ENCODE measurements around the gene CCL15.
"Not testable (repeated sequence)": the region's sequence is repeated elsewhere in the genome, so short reads cannot be mapped to it uniquely, and the experiment has no call there.

Gene CCL15, protein sequence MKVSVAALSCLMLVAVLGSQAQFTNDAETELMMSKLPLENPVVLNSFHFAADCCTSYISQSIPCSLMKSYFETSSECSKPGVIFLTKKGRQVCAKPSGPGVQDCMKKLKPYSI

GRCh38 chr17:36001110-36001771, at the start of gene CCL15:
CCL15 (minus strand) TSS chr17:36001553; CDS start chr17:36001492, 61 bp downstream.
- no peak for DNase-seq (ENCODE audit: low read depth)

DNA sequence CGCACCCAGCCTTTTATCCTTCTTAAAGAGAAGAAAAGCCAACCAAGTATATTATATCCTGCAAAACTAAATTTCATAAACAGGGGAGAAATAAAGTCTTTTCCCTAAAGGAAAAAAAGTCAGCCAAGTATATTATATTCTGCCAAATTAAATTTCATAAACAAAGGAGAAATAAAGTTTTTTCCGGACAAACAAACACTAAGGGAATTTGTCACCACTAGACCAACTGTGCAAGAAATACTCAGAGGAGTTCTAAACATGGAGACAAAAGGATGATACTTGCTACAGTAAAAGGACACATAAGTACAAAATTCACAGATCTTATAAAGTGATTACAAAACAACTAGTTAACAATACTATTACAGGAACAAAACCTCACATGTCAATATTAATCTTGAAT, 48.3 kb upstream of the CCL15 start:
- DNase-seq (ENCODE audit: low read depth) = no peak

- no peak for DNase-seq (ENCODE audit: low read depth)
These were observed 46.7 kb upstream of the CCL15 start for GRCh38 chr17:36048066-36048465.

GRCh38 chr17:36036235-36036634, 34.9 kb upstream of the CCL15 start:
- DNase-seq (ENCODE audit: low read depth) = no peak

GRCh38 chr17:36034127-36034526, 32.8 kb upstream of the CCL15 start:
- no peak for DNase-seq (ENCODE audit: low read depth)

DNA sequence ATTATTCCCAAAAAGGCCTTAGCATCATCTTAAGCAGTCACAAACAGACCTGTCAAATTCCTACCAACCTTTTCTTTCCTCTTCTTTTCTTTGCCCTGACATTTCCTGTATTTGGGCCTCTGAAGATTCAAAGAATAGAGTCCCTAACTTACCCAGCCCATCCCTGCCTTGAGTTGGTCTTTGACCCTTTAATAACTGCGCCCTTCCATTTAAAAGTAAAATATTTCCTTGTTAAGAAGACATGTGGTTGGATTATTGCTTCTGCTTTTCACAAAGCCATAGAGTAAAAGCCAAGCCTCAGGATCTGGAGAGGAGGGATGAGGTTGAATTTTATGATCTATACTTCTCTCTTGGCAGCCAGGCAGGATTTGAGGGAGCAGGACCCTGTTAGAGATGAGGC, 29.6 kb upstream of the CCL15 start:
- DNase-seq (ENCODE audit: low read depth) = no peak

DNA sequence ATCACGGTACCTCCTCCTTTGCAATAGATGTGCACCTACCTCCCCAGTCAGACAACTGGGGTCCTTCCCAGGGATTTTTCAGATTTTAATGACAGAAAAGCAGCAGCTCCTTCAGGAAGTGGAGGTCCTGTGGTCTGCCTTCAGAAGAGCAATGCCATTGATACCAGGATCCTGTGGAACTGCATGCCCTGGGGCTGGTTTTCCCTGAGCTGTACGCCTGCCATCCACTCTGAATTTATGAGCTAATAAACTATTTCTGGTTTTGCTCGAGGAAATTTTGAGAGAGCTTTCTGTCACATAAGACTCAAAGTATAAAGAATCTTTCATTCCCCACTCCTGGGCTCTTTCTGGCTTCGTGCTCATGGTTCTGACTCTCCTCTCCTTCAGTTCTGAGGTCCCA, 26.4 kb upstream of the CCL15 start:
- no peak for DNase-seq (ENCODE audit: low read depth)

GRCh38 chr17:36024106-36024869, 22.9 kb upstream of the CCL15 start:
- DNase-seq (ENCODE audit: low read depth) = no peak

DNA sequence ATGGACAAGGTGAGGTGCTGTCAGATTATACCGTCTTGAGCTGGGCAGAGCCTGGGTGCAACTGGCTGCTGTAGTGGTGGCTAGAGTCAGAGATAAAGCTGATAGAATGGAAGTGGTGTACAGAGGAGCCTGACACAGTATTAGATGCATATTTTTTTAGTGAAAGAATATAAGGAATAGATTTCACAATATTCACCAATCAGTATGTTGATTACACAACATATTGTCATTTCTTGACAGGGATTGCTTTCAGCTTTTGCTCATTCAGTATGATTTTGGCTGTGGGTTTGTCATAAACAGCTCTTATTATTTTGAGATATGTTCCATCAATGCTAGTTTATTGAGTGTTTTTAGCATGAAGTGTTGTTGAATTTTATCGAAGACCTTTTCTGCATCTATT, 18.1 kb upstream of the CCL15 start:
- DNase-seq (ENCODE audit: low read depth) = no peak

DNA sequence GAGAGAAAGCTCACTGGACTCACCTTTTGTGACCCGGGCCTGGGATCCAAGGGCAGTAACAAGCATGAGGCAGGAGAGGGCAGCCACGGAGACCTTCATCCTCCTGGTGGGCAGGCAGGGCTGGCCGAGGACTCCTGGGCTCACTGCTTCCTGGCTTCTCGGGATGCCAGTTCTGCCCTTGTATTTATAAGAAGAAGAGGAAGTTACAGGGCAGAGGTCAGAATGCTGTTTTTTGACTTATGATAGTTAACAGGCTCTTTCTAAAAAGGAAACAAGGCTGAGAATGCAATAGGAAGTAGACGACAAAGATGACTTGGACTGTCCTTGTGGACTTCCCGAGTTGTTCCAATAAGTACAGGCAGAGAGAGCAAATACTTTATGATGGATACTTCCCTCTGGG, 16.4 kb upstream of the CCL15 start, which contains the start of gene CCL23:
TSS of gene CCL23 (minus strand) at position 174 of the 400 bp plus-strand sequence. CDS start at position 99, 75 bp downstream.
- no peak for DNase-seq (ENCODE audit: low read depth)

DNA sequence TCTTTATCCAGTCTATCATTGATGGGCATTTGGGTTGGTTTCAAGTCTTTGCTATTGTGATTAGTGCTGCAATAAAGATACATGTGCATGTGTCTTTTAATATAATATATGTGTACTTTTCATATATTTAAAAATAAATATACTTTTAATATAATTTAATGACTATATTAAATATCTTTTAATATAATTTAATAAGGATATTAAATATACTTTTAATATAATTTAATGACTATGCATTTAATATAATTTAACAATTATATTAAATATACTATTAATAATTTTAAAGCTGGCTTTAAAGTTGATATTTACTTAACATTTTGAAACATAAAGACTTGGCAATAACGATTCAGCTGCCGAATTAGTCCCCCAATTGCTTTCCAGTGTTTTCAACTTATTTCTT, 15.2 kb upstream of the CCL15 start:
- no peak for DNase-seq (ENCODE audit: low read depth)

GRCh38 chr17:36015895-36016294, 14.5 kb upstream of the CCL15 start:
- not testable (repeated sequence) for DNase-seq (ENCODE audit: low read depth)

DNA sequence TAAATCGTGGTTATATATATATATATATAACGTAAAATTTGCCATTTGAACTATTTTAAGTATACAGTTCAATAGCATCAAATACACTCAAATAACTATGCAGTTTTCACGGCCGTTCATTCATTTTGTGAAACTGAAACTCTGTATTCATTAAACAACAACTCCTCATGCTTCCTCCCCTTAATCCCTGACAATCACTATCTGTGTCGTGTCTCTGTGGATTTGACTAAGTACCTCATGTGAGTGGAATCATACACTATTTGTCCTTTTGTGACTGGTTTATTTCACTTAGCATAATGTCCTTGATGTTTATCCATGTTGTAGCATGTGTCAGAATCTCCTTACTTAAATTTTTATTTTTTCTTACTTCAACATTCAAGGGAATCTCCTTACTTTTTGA, 13.6 kb upstream of the CCL15 start:
- DNase-seq (ENCODE audit: low read depth) = no peak

DNA sequence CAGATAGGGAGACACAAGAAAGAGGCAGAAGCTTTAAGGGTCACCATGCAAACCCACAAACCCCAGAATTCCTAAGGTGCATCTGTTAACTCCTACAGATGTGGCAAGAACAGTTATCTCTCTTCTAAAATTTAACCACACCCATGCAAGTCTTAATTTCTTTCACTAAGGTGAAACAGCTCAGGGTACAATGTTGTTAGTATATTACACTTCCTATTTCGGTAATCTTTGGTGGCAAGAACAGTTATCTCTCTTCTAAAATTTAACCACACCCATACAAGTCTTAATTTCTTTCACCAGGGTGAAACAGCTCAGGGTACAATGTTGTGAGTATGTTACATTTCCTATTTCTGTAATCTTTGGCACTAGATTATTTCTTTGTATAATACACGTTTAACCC, 9.8 kb upstream of the CCL15 start:
- no peak for DNase-seq (ENCODE audit: low read depth)

- no peak for DNase-seq (ENCODE audit: low read depth)
These were observed 7.8 kb upstream of the CCL15 start for GRCh38 chr17:36008998-36009665.

- no peak for DNase-seq (ENCODE audit: low read depth)
These were observed 3.3 kb upstream of the CCL15 start for GRCh38 chr17:36004594-36005108.

GRCh38 chr17:36002631-36003030, 1.3 kb upstream of the CCL15 start:
- no peak for DNase-seq (ENCODE audit: low read depth)

DNA sequence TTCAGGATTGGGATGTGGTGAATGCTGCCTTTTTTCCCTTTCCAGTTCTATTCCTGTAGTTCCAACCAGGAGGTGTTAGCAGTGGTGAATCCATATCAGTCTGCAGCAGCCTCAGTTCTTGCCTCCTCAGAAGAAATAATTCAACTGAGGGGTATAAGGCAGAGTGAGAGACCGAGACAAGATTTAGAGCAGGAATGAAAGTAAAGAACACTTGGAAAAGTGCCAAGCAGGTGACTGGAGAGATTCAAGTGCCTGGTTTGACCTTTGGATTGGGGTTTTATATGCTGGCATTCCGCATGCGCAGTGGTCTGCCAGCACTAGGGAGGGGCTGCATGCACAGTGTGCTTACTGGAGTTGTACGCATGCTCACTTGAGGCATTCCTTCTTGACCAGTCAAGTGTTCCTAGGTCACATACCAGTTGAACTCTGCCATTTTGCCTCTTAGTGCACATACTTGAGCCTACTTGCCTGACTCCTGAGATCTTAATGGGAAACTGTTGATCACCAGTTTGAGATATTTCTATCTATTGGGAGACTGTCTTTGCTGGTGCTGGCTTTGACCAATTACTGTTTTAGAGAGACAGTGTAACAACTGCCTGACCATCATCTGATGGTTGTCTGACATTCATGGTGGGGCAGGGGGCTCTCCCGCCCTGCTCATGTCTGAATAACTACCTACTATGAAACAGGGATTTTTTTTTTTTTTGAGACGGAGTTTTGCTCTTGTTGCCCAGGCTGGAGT, 680 bp upstream of the CCL15 start:
- no peak for DNase-seq (ENCODE audit: low read depth)

GRCh38 chr17:36000732-36001109, 632 bp downstream of the CCL15 start:
- no peak for DNase-seq (ENCODE audit: low read depth)

DNA sequence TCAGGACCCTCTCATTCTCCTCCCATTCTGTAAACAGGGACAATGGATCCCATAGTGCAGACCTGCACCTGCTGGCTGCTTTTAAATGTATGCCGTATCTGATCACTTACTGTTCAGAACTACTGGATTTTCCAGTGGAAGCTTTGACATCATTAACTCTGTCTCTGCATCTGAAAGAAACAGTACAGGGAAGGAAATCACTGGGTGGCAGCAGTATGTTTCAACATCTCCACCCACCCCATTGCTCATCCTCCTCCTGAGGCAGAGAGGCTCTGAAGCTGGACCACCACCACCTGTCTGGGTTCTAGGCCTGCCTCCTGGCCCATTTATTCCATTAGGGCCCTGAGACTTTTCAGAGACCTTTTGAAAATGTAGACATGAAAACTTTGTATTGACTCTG, 2.6 kb downstream of the CCL15 start:
- no peak for DNase-seq (ENCODE audit: low read depth)

DNA sequence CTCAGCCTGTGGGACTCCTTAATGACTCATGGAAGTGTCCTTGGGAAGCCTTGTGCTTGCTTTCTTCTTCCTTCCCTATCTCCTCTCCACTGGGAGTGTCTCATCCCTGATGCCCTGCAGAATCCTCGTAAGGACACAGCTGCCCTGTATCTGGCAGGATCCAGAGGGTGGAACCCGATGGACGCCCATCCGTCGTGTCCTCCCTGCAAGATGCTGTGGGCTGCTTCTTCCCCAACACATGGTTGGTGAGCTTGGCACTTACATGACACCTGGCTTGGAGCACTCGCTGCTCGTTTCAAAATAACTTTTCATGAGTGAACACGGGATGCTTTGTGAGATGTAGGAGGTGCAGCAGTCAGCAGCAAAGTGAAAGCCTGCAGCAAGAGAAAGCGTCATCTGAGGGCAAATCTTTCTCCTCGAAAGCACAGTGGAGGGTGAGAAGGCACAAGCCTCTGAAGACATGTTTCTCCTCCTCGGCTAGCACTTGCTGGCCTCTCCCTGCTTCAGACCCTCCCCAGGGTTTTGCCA, 3.3 kb downstream of the CCL15 start:
- DNase-seq (ENCODE audit: low read depth) = no peak

GRCh38 chr17:35995346-35995745, 6.0 kb downstream of the CCL15 start:
- DNase-seq (ENCODE audit: low read depth) = not testable (repeated sequence)

Measured in activated T-cell treated with anti-CD3 and anti-CD28 coated beads for 24 hours (primary cell).